H1 (cell line): ENCODE results near the gene PPIL4. TPM values are rescaled to one million over a fixed set of nuclear protein-coding genes. Genes with fewer than 3 reads are reported as not detected.

Experiments used
- CTCF ChIA-PET: fragments of 300-600 bp; sonication (Branson Sonifier 250); formaldehyde crosslinking; loops from one replicate; lab custom pipeline; 2021; ENCODE audit not compliant: partially characterized antibody; lab: Charles Lee
- POLR2A ChIA-PET: fragments of 300-600 bp; sonication (Branson Sonifier 250); formaldehyde crosslinking; loops from one replicate; lab custom pipeline; 2021; ENCODE audit warnings: inconsistent platforms; ENCODE audit not compliant: partially characterized antibody; lab: Charles Lee
- DNase-seq, 2 experiments: peaks; one replicate each; pipeline versions ENCODE4 v3.0.0 to v3.0.0-alpha.2; 2010 to 2022; ENCODE audit warnings: low spot score in 2 of 2, low read depth in 1 of 2, mixed read lengths in 1 of 2
- FAIRE-seq: peaks from 2 replicates; lab custom pipeline; 2011; peaks lifted over from hg19 to GRCh38; lab: Jason Lieb, UNC
- H2AFZ ChIP-seq: 2 replicates; pipeline ENCODE4 v1.8.1; 2012; ENCODE audit warnings: low read length, inconsistent platforms
- H2AK5ac ChIP-seq: 2 replicates; pipeline ENCODE4 v1.6.1; 2013; ENCODE audit warnings: low read depth, low read length
- H2BK120ac ChIP-seq: replicated peaks from 2 replicates; pipeline ENCODE3; 2013; ENCODE audit warnings: low read depth, low read length, inconsistent platforms
- H2BK12ac ChIP-seq: 2 replicates; pipeline ENCODE4 v1.6.1; 2013; ENCODE audit warnings: low read depth, low read length
- H2BK15ac ChIP-seq: 2 replicates; pipeline ENCODE4 v1.6.1; 2013; ENCODE audit warnings: low read length
- H2BK20ac ChIP-seq: 2 replicates; pipeline ENCODE4 v1.6.1; 2013; ENCODE audit warnings: low read length
- H2BK5ac ChIP-seq: 2 replicates; pipeline ENCODE4 v1.6.1; 2013; ENCODE audit warnings: low read depth, low read length
- H3K14ac ChIP-seq: 2 replicates; pipeline ENCODE4 v1.6.1; 2013; ENCODE audit warnings: inconsistent platforms; ENCODE audit not compliant: insufficient read length
- H3K18ac ChIP-seq: 2 replicates; pipeline ENCODE4 v1.6.1; 2013; ENCODE audit warnings: low read length; ENCODE audit errors: extremely low read depth
- H3K23ac ChIP-seq: 2 replicates; pipeline ENCODE4 v1.6.1; 2013; ENCODE audit warnings: inconsistent platforms; ENCODE audit not compliant: insufficient read length
- H3K23me2 ChIP-seq: 2 replicates; pipeline ENCODE4 v1.6.1; 2013; ENCODE audit warnings: low read depth, low read length
- H3K27ac ChIP-seq: 2 replicates; pipeline ENCODE4 v1.6.1; 2011; ENCODE audit warnings: low read depth, low read length, inconsistent platforms
- H3K27me3 ChIP-seq, 4 experiments: replicated peaks in 1 of 4; 1 replicate in 1 of 4; 2 replicates in 3 of 4; pipeline versions ENCODE4 v1.6.1 to v1.8.1; 2011 to 2013; ENCODE audit warnings: low read length in 3 of 4, mild to moderate bottlenecking in 3 of 4, inconsistent platforms in 2 of 4, mixed read lengths in 2 of 4, moderate library complexity in 1 of 4; ENCODE audit not compliant: control insufficient read depth in 3 of 4, insufficient read depth in 3 of 4; ENCODE audit errors: extremely low read depth in 1 of 4
- H3K36me3 ChIP-seq, 4 experiments: 2 replicates each; pipeline versions ENCODE4 v1.6.1 to v1.8.1; 2011 to 2013; ENCODE audit warnings: mild to moderate bottlenecking in 4 of 4, low read length in 3 of 4, moderate library complexity in 2 of 4, control low read depth in 1 of 4, inconsistent platforms in 1 of 4; ENCODE audit not compliant: insufficient read depth in 4 of 4, control insufficient read depth in 2 of 4
- H3K4ac ChIP-seq: replicated peaks from 2 replicates; pipeline ENCODE3; 2013; ENCODE audit warnings: low read length, low read depth, mixed read lengths, inconsistent platforms; ENCODE audit not compliant: insufficient read length
- H3K4me1 ChIP-seq, 4 experiments: replicated peaks in 1 of 4; 1 replicate in 1 of 4; 2 replicates in 3 of 4; pipeline versions ENCODE4 v1.6.1 to v1.8.1; 2011 to 2013; ENCODE audit warnings: low read length in 3 of 4, inconsistent platforms in 2 of 4, mixed read lengths in 1 of 4; ENCODE audit not compliant: insufficient read depth in 4 of 4, control insufficient read depth in 3 of 4
- H3K4me2 ChIP-seq, 2 experiments: 2 replicates each; pipeline versions ENCODE4 v1.6.1 to v1.8.1; 2011 to 2013; ENCODE audit warnings: low read depth in 2 of 2, low read length in 2 of 2, control low read depth in 1 of 2, inconsistent platforms in 1 of 2, mild to moderate bottlenecking in 1 of 2; ENCODE audit not compliant: insufficient read depth in 1 of 2
- H3K4me3 ChIP-seq, 4 experiments: fragments of 200-600, 300-600 bp in 1 of 4; sonication (generic), shearing (Covaris generic), sonication (Bioruptor Twin) in 1 of 4; 2 replicates each; pipeline versions ENCODE4 v1.5.1 to v1.8.1; 2011 to 2016; ENCODE audit warnings: low read length in 4 of 4, low read depth in 3 of 4, control low read depth in 2 of 4, inconsistent platforms in 2 of 4, mild to moderate bottlenecking in 2 of 4, mixed read lengths in 1 of 4, moderate library complexity in 1 of 4; ENCODE audit not compliant: insufficient read depth in 2 of 4; ENCODE audit errors: extremely low read depth in 1 of 4
- H3K56ac ChIP-seq: replicated peaks from 2 replicates; pipeline ENCODE3; 2013; ENCODE audit warnings: low read depth, mild to moderate bottlenecking, mixed read lengths, low read length, inconsistent platforms; ENCODE audit not compliant: insufficient read length
- H3K79me1 ChIP-seq: 2 replicates; pipeline ENCODE4 v1.6.1; 2013; ENCODE audit warnings: low read depth, low read length, control low read depth
- H3K79me2 ChIP-seq, 2 experiments: 2 replicates each; pipeline versions ENCODE4 v1.6.1 to v1.8.1; 2012 to 2013; ENCODE audit warnings: low read length in 2 of 2, mild to moderate bottlenecking in 2 of 2, inconsistent platforms in 1 of 2; ENCODE audit not compliant: insufficient read depth in 2 of 2, control insufficient read depth in 1 of 2
- H3K9ac ChIP-seq, 4 experiments: replicated peaks in 1 of 4; 1 replicate in 1 of 4; 2 replicates in 3 of 4; pipeline versions ENCODE4 v1.6.1 to v1.8.1; 2011 to 2013; ENCODE audit warnings: low read depth in 3 of 4, low read length in 3 of 4, control low read depth in 2 of 4, mild to moderate bottlenecking in 2 of 4, moderate library complexity in 2 of 4, inconsistent platforms in 1 of 4; ENCODE audit errors: extremely low read depth in 1 of 4
- H3K9me3 ChIP-seq, 2 experiments: 2 replicates each; pipeline versions ENCODE4 v1.6.1 to v1.8.1; 2012 to 2013; ENCODE audit warnings: mild to moderate bottlenecking in 2 of 2, moderate library complexity in 2 of 2, control low read depth in 1 of 2, inconsistent platforms in 1 of 2, low read depth in 1 of 2, low read length in 1 of 2, mixed read lengths in 1 of 2; ENCODE audit not compliant: insufficient read depth in 2 of 2
- H4K20me1 ChIP-seq, 2 experiments: replicated peaks in 1 of 2; 2 replicates each; pipeline versions ENCODE3 to v1.8.1; 2011 to 2013; ENCODE audit warnings: inconsistent platforms in 2 of 2, low read length in 2 of 2, mild to moderate bottlenecking in 1 of 2; ENCODE audit not compliant: insufficient read depth in 2 of 2, control insufficient read depth in 1 of 2
- H4K5ac ChIP-seq: 2 replicates; pipeline ENCODE4 v1.6.1; 2013; ENCODE audit warnings: low read length, low read depth, mixed read lengths, inconsistent platforms; ENCODE audit not compliant: insufficient read length
- H4K8ac ChIP-seq: 2 replicates; pipeline ENCODE4 v1.8.0; 2013; ENCODE audit warnings: mild to moderate bottlenecking, moderate library complexity, low read length, inconsistent platforms; ENCODE audit not compliant: insufficient read depth; ENCODE audit errors: extremely low read depth
- H4K91ac ChIP-seq: replicated peaks from 2 replicates; pipeline ENCODE3; 2013; ENCODE audit warnings: low read length, mixed read lengths, inconsistent platforms; ENCODE audit not compliant: insufficient read length
- BCL11A ChIP-seq, 2 experiments: IDR thresholded peaks; one replicate each; pipeline ENCODE4 v1.6.1; 2011; ENCODE audit warnings: low read depth in 2 of 2, low read length in 2 of 2, mild to moderate bottlenecking in 2 of 2
- E2F6 ChIP-seq: IDR thresholded peaks from 2 replicates; pipeline ENCODE4 v1.6.1; 2012; ENCODE audit warnings: inconsistent platforms
- GABPA ChIP-seq: IDR thresholded peaks from 2 replicates; pipeline ENCODE4 v1.6.1; 2011; ENCODE audit warnings: mild to moderate bottlenecking, low read length, moderate library complexity, borderline replicate concordance; ENCODE audit not compliant: insufficient read depth
- HDAC2 ChIP-seq, 2 experiments: fragments of 300-600 bp in 1 of 2; sonication (generic) in 1 of 2; IDR thresholded peaks; 2 replicates each; pipeline ENCODE4 v1.6.1; 2011 to 2012; ENCODE audit warnings: low read depth in 2 of 2, low read length in 2 of 2, mild to moderate bottlenecking in 2 of 2, moderate library complexity in 2 of 2, borderline replicate concordance in 1 of 2, inconsistent platforms in 1 of 2
- HDAC6 ChIP-seq: IDR thresholded peaks from one replicate; pipeline ENCODE4 v1.7.1; 2012; ENCODE audit warnings: low read depth, mild to moderate bottlenecking, inconsistent platforms, low read length, moderate library complexity
- KDM4A ChIP-seq: IDR thresholded peaks from one replicate; pipeline ENCODE4 v1.7.1; 2012; ENCODE audit warnings: low read depth, mild to moderate bottlenecking, moderate library complexity, low read length, inconsistent platforms; ENCODE audit not compliant: severe bottlenecking
- RFX5 ChIP-seq: IDR thresholded peaks from 2 replicates; pipeline ENCODE4 v1.6.1; 2011; ENCODE audit warnings: low read depth, low read length, improper control_type of control experiment, borderline replicate concordance
- TAF7 ChIP-seq: optimal IDR thresholded peaks from 2 replicates; pipeline ENCODE3; 2011; ENCODE audit warnings: low read depth, mild to moderate bottlenecking, inconsistent platforms, low read length, moderate library complexity, borderline replicate concordance
- WGBS, 2 experiments: shearing (Covaris generic) in 1 of 2; methylation state at CpG; one replicate each; pipeline versions ENCODE4 v1.1.6 to v1.1.7; 2013 to 2015; ENCODE audit warnings: low lambda C conversion rate in 2 of 2, mixed read lengths in 2 of 2, inconsistent platforms in 1 of 2, low coverage in 1 of 2, missing lambda C conversion rate in 1 of 2; ENCODE audit not compliant: insufficient replicate concordance in 2 of 2, insufficient coverage in 1 of 2, insufficient read length in 1 of 2; ENCODE audit errors: extremely low coverage in 1 of 2, missing lambda C conversion rate in 1 of 2; 5-methylcytosine and 5-hydroxymethylcytosine counted together
- polyA plus RNA-seq, 7 experiments: library from polyadenylated mRNA; depleted of rRNA in 3 of 7; stranded (reverse) in 5 of 7; unstranded in 2 of 7; fragments of >200 nt in 5 of 7; fragments of 200-250 nt in 2 of 7; gene quantifications; 1 replicate in 5 of 7; 2 replicates in 1 of 7; 4 replicates in 1 of 7; pipeline versions ENCODE4 v1.2.1 to v1.2.3, GENCODE V29; 2011 to 2013; ENCODE audit warnings: missing spikeins in 2 of 7, mixed read lengths in 2 of 7
- total RNA-seq: library from RNA; stranded (reverse); fragmentation: NEBNext Ultra II Directional; extraction: Animal tissue kit (Norgen Biotek cat#: 25700); gene quantifications from 2 replicates; pipeline ENCODE4 v1.2.1, GENCODE V29; 2021

PPIL4 gene
- total and polyA plus RNA-seq, 2 of the 8 experiments (the other 6 are each of a cell fraction or from before 2014, with no cell fraction given), result 2.0 to 33.2 TPM

- H3K9me3 ChIP-seq, result no peaks in the 10 kb centered on the region
- no peaks in the 10 kb centered on the region for H3K36me3 ChIP-seq
- H3K23me2 ChIP-seq, result no peaks in the 10 kb centered on the region
- no peak overlapping the region for H3K27ac ChIP-seq
- POLR2A ChIA-PET, result no interaction called here
- no peaks in the 10 kb centered on the region for H3K79me2 ChIP-seq
- H3K27me3 ChIP-seq, result peaks cover 0 to 5% (median 4%) of the 10 kb centered on the region in 4 experiments; a peak in 5 of 7 replicates
- no peak overlapping the region for H3K23ac ChIP-seq
- H4K91ac ChIP-seq, result no peak overlapping the region
- no peak overlapping the region for H2BK12ac ChIP-seq
- H3K4ac ChIP-seq, result no peak overlapping the region
- H4K20me1 ChIP-seq, result no peaks in the 10 kb centered on the region
- no peak overlapping the region for H2BK20ac ChIP-seq
- H3K56ac ChIP-seq, result no peak overlapping the region
- H2BK120ac ChIP-seq, result no peak overlapping the region
- H3K4me2 ChIP-seq, result no peak overlapping the region
- H3K4me3 ChIP-seq, result no peak overlapping the region
- H2BK15ac ChIP-seq, result no peak overlapping the region
- no peak overlapping the region for H3K18ac ChIP-seq
- no peak overlapping the region for H2AK5ac ChIP-seq
- no peak for FAIRE-seq
- H3K14ac ChIP-seq, result no peak overlapping the region
- no peak overlapping the region for H3K9ac ChIP-seq
- TF ChIP-seq TAF7, result no peak
- TF ChIP-seq GABPA, result no peak
- TF ChIP-seq BCL11A (IDR thresholded peaks at IDR 0.05; ENCODE audit: low read depth in 2 of 2, low read length in 2 of 2), result no peak
- TF ChIP-seq RFX5, result no peak
- no peak for TF ChIP-seq E2F6
- TF ChIP-seq HDAC6, result no peak
- no peak for TF ChIP-seq KDM4A
- no peak for TF ChIP-seq HDAC2 (IDR thresholded peaks at IDR 0.05; ENCODE audit: borderline replicate concordance in 1 of 2, low read depth in 2 of 2, low read length in 2 of 2)
- no peak overlapping the region for H2AFZ ChIP-seq
- H4K5ac ChIP-seq, result no peak overlapping the region
- CTCF ChIA-PET, result interaction anchor here (0.7 to 2.2 kb wide), 6 partner anchors 11 to 263 kb away, joined by 3 to 6 read pairs (median 4); no protein-coding TSS in a partner anchor
- WGBS, 2 experiments, result 85% methylated on average over 7 of the region's 7 CpGs; no CpG with 5 or more reads in 1 of the 2 experiments
- no peak overlapping the region for H2BK5ac ChIP-seq
- no peak overlapping the region for H4K8ac ChIP-seq
- no peaks in the 10 kb centered on the region for H3K79me1 ChIP-seq
- DNase-seq, result no peak
- no peaks in the 10 kb centered on the region for H3K4me1 ChIP-seq
Observed at GRCh38 chr6:149457316-149457884, 88.4 kb downstream of the PPIL4 start.
